NCI-H1417 treated with DMSO at 0.1 percent for 48 hours (cell line): ENCODE data around the gene CCDC196.
"Not testable (repeated sequence)": the region's sequence is repeated elsewhere in the genome, so short reads cannot be mapped to it uniquely, and the experiment has no call there.

Source experiments
- DNase-seq: peaks from one replicate; lab custom pipeline; 2025; lab: John Stamatoyannopoulos, UW

CCDC196 gene

GRCh38 chr14:66495218-66496098 lies 9.3 kb downstream of the CCDC196 start:
- DNase-seq, result no peak

- no peak for DNase-seq
Observed at GRCh38 chr14:66496188-66496807, 10.1 kb downstream of the CCDC196 start.

GRCh38 chr14:66496911-66497310 lies 10.7 kb downstream of the CCDC196 start:
- no peak for DNase-seq

- DNase-seq, result no peak
Observed at GRCh38 chr14:66498311-66498710, 12.1 kb downstream of the CCDC196 start.

GRCh38 chr14:66501592-66501991 lies 15.4 kb downstream of the CCDC196 start:
- DNase-seq, result no peak

GRCh38 chr14:66502836-66503235 lies 16.7 kb downstream of the CCDC196 start:
- not testable (repeated sequence) for DNase-seq

- DNase-seq, result no peak
Observed at GRCh38 chr14:66503532-66503931, 17.4 kb downstream of the CCDC196 start.

GRCh38 chr14:66507181-66507721 lies 21.1 kb downstream of the CCDC196 start:
- no peak for DNase-seq

- peak; percentile 63 for DNase-seq
Observed at GRCh38 chr14:66507722-66508546, 21.8 kb downstream of the CCDC196 start, which contains the start of gene GPHN. Gene GPHN (plus strand): TSS chr14:66508147.

GRCh38 chr14:66508547-66508845 lies 22.3 kb downstream of the CCDC196 start:
- DNase-seq, result no peak

GRCh38 chr14:66508846-66509621 lies 22.9 kb downstream of the CCDC196 start:
- no peak for DNase-seq

- no peak for DNase-seq
Observed at GRCh38 chr14:66509874-66510273, 23.7 kb downstream of the CCDC196 start.

GRCh38 chr14:66511849-66512248 lies 25.7 kb downstream of the CCDC196 start:
- no peak for DNase-seq

GRCh38 chr14:66514213-66514612 lies 28.0 kb downstream of the CCDC196 start:
- DNase-seq, result no peak

- no peak for DNase-seq
Observed at GRCh38 chr14:66530526-66530925, 44.4 kb downstream of the CCDC196 start.

GRCh38 chr14:66539034-66539433 lies 52.9 kb downstream of the CCDC196 start:
- DNase-seq, result no peak

GRCh38 chr14:66540038-66540437 lies 53.9 kb downstream of the CCDC196 start:
- no peak for DNase-seq

- DNase-seq, result no peak
Observed at GRCh38 chr14:66541627-66542026, 55.5 kb downstream of the CCDC196 start.

- no peak for DNase-seq
Observed at GRCh38 chr14:66543996-66544395, 57.8 kb downstream of the CCDC196 start.

GRCh38 chr14:66545191-66545590 lies 59.0 kb downstream of the CCDC196 start:
- DNase-seq, result not testable (repeated sequence)

- DNase-seq, result not testable (repeated sequence)
Observed at GRCh38 chr14:66545751-66546150, 59.6 kb downstream of the CCDC196 start.
